HEK293 (cell line): ENCODE results near the gene FAM120A.

ENCODE experiments used
- TCF7L2 ChIP-seq: IDR thresholded peaks from 2 replicates; pipeline ENCODE4 v1.6.1; 2011; ENCODE audit warnings: low read depth, mild to moderate bottlenecking, inconsistent platforms, low read length, moderate library complexity, borderline replicate concordance
- ZNF140 ChIP-seq: fragments of 450-650 bp; formaldehyde crosslinking; IDR thresholded peaks from 2 replicates; pipeline ENCODE4 v1.5.1; 2016; ENCODE audit warnings: missing biosample characterization, missing genetic modification characterization
- ZNF266 ChIP-seq: fragments of 450-650 bp; formaldehyde crosslinking; IDR thresholded peaks from 2 replicates; pipeline ENCODE4 v1.5.1; 2016; ENCODE audit warnings: missing biosample characterization, missing genetic modification characterization, low read depth

GRCh38 chr9:93503381-93503780 lies 51.9 kb downstream of the FAM120A start:
- TF ChIP-seq TCF7L2 (no peak), ZNF266 (tag by site-specific recombination) (no peak), ZNF140 (tag by site-specific recombination) (no peak)
